KOPT-K1 (cell line): Measurements from ENCODE around the gene FBN1.

ENCODE experiments used
- H3K27ac ChIP-seq: fragments of 200-600 bp; sonication (generic); 2 replicates; pipeline ENCODE4 v1.5.1; 2016; ENCODE audit warnings: antibody characterized with exemption, mild to moderate bottlenecking, low read depth, low read length; ENCODE audit not compliant: poor library complexity, severe bottlenecking
- H3K36me3 ChIP-seq: fragments of 200-600 bp; sonication (generic); 2 replicates; pipeline ENCODE4 v1.5.1; 2017; ENCODE audit warnings: antibody characterized with exemption, mild to moderate bottlenecking, low read length, moderate library complexity; ENCODE audit not compliant: insufficient read depth
- H3K9me3 ChIP-seq: fragments of 200-600 bp; sonication (generic); 2 replicates; pipeline ENCODE4 v1.5.1; 2017; ENCODE audit warnings: antibody characterized with exemption, low read length, mild to moderate bottlenecking; ENCODE audit not compliant: insufficient read depth, poor library complexity, severe bottlenecking

The FBN1 gene

DNA sequence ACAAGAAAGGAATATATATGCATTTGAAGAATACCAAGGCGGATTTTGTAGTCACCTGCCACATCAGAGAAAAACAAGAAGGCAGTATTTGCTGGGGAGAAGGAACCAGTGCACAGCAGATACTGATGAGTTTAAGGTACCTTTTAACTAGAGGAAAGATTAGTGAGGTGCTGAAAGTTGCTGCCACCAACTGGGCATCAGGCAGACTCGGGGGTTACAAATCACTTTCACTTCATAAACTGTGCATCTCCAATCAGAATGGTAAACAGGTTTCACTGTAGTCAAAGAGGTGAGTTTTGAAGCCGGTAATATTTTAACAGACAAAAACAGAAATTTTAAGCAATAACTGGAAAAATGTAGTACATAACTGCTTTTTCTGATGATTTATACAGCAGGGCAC lies 4.1 kb downstream of the FBN1 start:
- no peaks in the 10 kb centered on the region for H3K36me3 ChIP-seq
- no peaks in the 10 kb centered on the region for H3K9me3 ChIP-seq
- H3K27ac ChIP-seq: no peak overlapping the region

- H3K36me3 ChIP-seq: no peaks in the 10 kb centered on the region
- H3K9me3 ChIP-seq: no peaks in the 10 kb centered on the region
- no peak overlapping the region for H3K27ac ChIP-seq
These were observed 6.5 kb downstream of the FBN1 start for GRCh38 chr15:48638963-48639362.

DNA sequence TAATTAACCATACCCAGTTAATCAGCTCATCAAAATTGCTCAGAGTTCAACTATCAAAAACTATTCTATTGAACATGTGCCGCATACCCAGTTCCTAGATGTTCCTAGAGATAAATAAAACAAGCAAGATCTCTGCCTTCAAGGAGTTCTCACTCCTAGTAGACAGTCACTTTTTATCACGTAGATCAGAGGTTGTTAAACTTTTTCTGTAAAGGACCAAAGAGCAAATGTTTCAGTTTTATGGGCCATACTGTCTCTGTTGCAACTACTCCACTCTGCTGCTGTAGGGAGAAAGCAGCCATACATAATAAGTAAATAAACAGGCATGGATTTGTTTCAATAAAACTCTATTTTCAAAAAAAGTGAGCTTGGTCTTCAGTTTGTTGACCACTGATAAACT lies 7.9 kb downstream of the FBN1 start:
- H3K27ac ChIP-seq: no peak overlapping the region
- H3K36me3 ChIP-seq: no peaks in the 10 kb centered on the region
- H3K9me3 ChIP-seq: no peaks in the 10 kb centered on the region

DNA sequence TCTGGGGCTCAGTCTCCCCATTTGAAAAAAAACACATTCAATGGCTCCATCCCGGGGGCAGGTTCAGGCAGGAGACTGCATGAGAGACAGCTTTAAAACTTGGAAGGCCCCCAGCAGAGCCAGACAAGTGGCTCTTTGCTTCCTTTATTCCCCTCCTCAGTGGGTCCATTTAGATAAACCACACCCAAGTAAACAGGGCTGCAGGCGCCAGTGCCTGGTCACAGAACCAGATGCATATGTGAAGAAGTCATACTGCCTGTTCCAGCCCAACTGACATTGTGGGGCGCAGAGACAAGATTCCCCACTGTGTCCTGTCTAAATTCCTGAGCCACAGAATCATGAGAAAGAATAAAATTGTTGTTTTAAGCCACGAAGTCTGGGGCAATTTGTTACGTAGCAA lies 9.0 kb downstream of the FBN1 start:
- H3K27ac ChIP-seq: no peak overlapping the region
- H3K9me3 ChIP-seq: no peaks in the 10 kb centered on the region
- no peaks in the 10 kb centered on the region for H3K36me3 ChIP-seq

DNA sequence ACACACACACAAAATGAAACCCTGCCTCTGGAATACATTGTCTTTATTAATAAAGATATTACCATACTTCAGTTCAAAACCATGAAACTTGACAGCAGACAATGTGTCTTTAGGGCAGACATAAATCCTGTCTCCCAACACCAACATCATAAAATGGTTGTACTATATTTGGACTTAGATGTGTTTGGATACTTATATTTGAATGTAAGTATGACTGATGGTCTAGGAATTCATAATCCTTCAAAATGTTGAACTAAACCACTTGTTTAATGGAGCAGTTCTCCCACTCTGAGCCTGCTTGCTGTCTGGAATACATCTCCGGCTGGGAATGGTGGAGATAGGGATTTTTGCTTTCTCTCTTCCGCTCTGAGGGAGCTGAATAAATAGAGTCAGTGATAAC lies 10.6 kb downstream of the FBN1 start:
- Histone ChIP-seq H3K36me3 (no peaks in the 10 kb centered on the region), H3K27ac (no peak overlapping the region), H3K9me3 (no peaks in the 10 kb centered on the region)

DNA sequence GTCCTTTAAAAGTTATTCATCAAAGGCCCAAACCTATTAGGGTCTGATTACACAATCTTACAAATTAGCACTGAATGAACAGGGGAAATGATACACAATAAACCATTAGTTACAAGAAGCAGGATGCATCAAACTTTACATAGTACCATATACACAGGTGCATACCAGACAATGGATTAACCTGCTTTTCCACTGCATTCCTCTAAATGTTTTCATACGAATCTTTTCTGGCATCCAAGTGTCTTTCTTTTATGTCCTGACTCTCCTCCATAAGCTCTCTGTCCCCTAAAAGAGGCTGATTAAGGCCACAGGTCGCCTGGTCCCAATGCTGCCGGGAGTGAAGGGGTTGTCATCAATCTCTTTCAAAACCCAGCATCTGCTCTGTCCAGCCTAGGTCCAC lies 11.4 kb downstream of the FBN1 start:
- Histone ChIP-seq H3K36me3 (no peaks in the 10 kb centered on the region), H3K9me3 (no peaks in the 10 kb centered on the region), H3K27ac (no peak overlapping the region)

DNA sequence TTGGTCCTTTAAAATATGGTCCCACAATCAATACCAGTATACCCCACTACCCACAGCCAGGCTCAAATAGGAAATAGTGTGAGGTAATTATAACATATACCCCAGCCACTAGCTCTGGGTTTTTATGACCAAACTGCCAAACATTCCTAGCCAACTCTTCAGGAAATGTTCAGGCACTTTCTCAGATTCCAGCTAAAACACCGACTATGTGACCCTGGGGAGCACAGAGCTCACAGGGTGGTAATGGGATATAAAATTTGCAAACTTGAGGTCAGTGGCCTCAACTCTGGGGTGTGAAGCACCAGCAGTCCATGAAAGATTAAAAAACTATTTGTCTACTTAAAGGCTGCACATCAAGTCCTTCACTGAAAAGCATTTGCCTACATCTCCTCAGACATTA lies 12.9 kb downstream of the FBN1 start:
- H3K9me3 ChIP-seq: no peaks in the 10 kb centered on the region
- no peak overlapping the region for H3K27ac ChIP-seq
- no peaks in the 10 kb centered on the region for H3K36me3 ChIP-seq

DNA sequence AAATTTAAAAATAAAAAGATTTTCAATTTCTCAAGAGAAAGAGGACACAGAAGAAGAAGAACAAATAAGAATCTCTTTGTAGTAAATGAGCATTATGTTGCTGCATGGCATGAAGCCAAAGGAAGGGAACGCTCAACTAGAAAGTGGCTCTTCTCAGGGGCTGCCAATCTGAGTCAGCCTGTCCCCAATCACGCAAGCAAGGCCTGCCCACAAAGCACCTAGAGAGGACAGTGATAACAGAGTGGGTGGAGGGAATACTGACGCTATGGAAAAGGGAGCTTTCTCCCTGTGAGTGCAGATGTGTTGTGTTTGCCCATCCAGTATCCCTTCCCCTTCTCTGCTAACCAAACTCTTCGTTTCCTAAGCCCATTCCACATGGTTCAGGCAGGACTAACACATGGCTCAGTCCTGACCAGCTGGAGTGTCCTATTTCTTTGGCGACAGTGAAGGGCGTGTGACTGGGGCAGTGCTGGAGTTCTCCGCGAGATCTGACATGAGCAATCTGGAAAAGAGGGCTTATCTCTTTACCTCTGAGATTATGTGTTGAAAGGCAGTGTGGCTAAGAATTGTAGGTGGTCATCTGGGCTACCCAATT lies 14.2 kb downstream of the FBN1 start:
- Histone ChIP-seq H3K9me3 (no peaks in the 10 kb centered on the region), H3K27ac (no peak overlapping the region), H3K36me3 (no peaks in the 10 kb centered on the region)

DNA sequence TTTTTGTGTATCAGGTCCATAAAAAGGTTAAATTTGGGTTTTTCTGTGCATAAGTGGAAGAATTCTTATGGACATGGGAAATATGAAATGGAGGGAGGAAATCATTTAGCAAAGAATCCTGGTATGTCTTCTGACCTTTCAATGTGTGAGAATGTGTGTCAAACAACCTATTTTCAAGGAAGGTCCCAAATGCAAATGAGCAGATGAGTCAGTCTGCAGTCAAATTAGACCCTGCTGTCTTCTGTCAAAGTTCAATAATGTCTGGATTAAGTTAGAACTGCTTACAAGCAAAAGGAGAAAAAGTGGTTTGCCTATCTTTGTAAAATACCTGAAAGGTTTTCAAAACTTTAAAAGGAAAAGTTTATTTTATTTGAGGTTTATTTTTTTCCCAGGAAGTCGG lies 15.3 kb downstream of the FBN1 start:
- Histone ChIP-seq H3K36me3 (no peaks in the 10 kb centered on the region), H3K9me3 (no peaks in the 10 kb centered on the region)

DNA sequence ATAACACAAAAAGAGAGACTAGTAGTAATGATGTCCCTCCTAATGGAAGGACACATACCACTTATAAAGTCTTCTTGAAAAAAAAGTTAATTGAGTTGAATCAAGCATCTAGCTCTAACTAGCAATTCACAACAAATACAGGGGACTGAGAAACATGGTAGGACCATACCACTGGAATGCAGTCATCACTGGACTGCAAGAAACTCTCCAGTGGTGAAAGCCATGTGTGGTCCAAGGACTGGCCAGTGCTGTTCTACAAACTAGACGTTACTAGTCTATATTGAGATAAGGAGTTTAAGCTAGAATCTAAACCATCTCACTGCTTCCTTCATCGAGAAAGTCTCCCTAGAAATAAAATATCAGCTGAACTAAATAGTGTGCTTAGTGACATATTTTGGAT lies 16.7 kb downstream of the FBN1 start:
- Histone ChIP-seq H3K36me3 (no peaks in the 10 kb centered on the region), H3K9me3 (no peaks in the 10 kb centered on the region), H3K27ac (no peak overlapping the region)

More for the DNA sequence above, 15.3 kb downstream of the FBN1 start:
- H3K27ac ChIP-seq: no peak overlapping the region

DNA sequence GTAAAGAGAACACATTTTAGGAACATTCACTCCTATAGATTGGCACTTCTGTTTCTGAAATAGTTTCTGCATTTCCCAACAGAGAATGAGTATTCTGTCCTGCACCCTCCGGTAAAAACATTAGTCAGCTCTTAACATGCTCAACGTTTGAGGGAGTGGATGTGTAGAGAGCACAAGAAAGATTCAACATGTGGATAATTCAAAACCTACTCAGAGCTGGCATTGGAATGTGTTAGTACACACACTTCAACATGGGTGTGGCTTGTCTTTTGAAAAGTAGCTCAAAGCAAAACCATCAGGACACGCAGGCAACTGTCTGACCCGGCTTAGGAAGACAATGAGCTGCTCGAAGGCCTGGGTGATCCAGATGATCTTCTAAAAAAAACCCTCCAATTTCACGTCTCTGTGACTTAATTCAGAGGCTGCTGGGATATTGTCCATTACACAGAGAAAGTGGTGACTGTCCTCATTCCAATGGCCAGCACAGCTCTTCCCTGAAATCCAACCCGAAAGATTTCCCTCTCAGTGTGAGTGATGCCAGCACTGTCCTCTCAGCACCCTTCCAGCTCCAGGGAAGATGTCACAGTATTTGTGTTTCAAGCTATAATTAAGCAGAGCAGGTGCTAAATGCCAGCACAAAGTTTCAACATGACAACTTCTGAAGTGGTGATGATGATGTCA lies 18.1 kb downstream of the FBN1 start:
- H3K27ac ChIP-seq: no peak overlapping the region
- no peaks in the 10 kb centered on the region for H3K36me3 ChIP-seq
- H3K9me3 ChIP-seq: no peaks in the 10 kb centered on the region

DNA sequence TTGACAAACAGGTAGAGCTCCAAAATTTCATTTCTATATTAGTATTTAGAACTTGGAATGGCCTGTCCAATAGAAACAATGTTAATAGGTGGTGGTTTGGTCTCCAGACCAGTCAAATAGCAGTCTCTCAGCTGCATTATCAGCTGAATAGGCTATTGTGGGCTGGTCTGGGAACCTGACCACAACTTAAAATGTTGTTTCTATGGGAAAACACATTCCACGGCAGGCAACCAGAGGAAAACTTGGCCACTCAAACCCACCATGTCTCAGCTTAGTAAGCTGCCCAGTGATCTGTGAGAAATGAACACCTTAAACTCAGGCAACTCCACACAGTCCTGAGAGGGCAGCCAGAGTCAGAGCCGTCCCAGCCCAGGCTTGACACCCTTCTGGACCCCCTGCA lies 20.4 kb downstream of the FBN1 start:
- H3K27ac ChIP-seq: no peak overlapping the region

DNA sequence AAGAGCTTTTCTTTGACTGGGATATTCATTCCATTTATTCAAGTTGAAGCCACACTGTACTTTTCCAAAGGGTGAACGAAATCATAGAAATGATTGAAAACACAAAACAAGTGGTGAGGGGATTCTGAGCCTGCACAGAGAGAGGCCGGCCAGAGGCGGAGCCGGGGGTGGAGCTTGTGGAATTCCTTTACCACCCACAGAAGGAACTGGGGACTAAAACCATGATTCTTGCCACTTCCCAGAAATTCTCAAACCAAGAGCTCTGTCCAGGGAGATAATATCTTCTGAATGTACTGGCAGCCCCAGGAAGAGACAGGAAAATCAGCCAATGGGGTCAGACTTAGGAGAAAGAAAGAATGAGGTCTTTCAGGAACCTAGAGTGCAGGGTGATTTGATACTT lies 20.8 kb downstream of the FBN1 start:
- no peaks in the 10 kb centered on the region for H3K9me3 ChIP-seq
- H3K27ac ChIP-seq: no peak overlapping the region
- H3K36me3 ChIP-seq: no peaks in the 10 kb centered on the region

More for the DNA sequence above, 20.4 kb downstream of the FBN1 start:
- H3K36me3 ChIP-seq: no peaks in the 10 kb centered on the region
- no peaks in the 10 kb centered on the region for H3K9me3 ChIP-seq

DNA sequence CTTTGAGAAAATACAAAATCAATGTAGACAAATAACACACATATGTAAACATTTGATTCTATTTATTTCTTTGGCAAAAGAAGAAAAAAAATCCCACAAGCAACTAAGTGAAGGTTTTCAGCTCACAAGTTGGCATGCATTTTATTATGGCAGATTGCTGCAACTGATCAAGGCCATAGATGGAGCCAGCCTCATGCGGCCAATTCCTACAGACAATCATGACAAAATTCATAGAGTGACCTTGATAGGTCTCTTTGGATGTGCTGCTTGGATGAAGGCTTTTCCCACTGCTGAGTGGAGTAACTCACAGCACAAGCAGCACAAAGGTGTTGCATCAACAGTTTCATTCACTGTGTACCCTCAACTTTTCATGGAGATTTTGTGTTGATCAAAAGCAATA lies 22.1 kb downstream of the FBN1 start:
- H3K27ac ChIP-seq: no peak overlapping the region
- H3K36me3 ChIP-seq: no peaks in the 10 kb centered on the region
- no peaks in the 10 kb centered on the region for H3K9me3 ChIP-seq

- H3K36me3 ChIP-seq: no peaks in the 10 kb centered on the region
These were observed 23.3 kb downstream of the FBN1 start for GRCh38 chr15:48622237-48622636.

DNA sequence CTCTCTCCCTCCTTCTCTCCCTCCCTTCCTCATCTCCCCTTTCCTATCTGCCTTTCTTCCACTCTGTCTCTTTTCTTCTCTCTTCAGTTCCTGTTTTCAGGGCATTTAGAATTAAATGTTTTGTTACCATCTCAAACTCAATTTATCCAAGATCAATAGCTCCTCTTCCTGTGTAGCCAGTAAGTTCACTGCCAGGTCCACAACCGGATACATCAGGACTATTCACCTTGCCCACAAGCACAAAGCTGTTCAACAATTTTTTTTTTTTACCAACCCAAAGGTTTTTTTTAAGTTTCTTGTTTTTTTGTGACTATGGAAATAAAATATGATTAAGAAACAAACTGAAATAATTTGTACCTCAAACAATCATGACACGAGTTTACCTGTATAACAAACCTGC lies 26.1 kb downstream of the FBN1 start:
- Histone ChIP-seq H3K27ac (no peak overlapping the region), H3K36me3 (no peaks in the 10 kb centered on the region), H3K9me3 (no peaks in the 10 kb centered on the region)

More at GRCh38 chr15:48622237-48622636, 23.3 kb downstream of the FBN1 start:
- H3K9me3 ChIP-seq: no peaks in the 10 kb centered on the region
- no peak overlapping the region for H3K27ac ChIP-seq
